IMR-90 (cell line): ENCODE results near the gene SIAH3. TPM values are rescaled to one million over a fixed set of nuclear protein-coding genes. Genes with fewer than 3 reads are reported as not detected.

Experiments used
- ATAC-seq: fragments of 200-7000 bp; cut with Tn5 transposase; 2 replicates; pipeline ENCODE4 v1.9.1; 2020; ENCODE audit warnings: low read depth, mild to moderate bottlenecking, moderate library complexity
- BruUV-seq: library from RNA; stranded (reverse); fragments of 400-500 nt; replicated peaks from 2 replicates; lab custom pipeline; 2021; lab: Mats Ljungman, UMichigan
- CTCF ChIA-PET: fragments of 300-600 bp; formaldehyde crosslinking; extraction: SDS; loops from one replicate; lab custom pipeline; 2021; ENCODE audit warnings: antibody characterized with exemption; lab: Yijun Ruan, JAX
- POLR2A ChIA-PET: fragments of 300-600 bp; sonication (Branson Sonifier 250); formaldehyde crosslinking; loops from one replicate; lab custom pipeline; 2022; ENCODE audit warnings: antibody characterized with exemption; ENCODE audit not compliant: unreplicated experiment; lab: Charles Lee
- DNase-seq: peaks from one replicate; pipeline ENCODE4 v3.0.0; 2013
- H2AFZ ChIP-seq: replicated peaks from 2 replicates; pipeline ENCODE3; 2013; ENCODE audit warnings: low read length, mild to moderate bottlenecking; ENCODE audit not compliant: poor library complexity
- H2AK5ac ChIP-seq: 2 replicates; pipeline ENCODE4 v1.6.1; 2013; ENCODE audit warnings: low read depth, low read length, inconsistent platforms
- H2AK9ac ChIP-seq: replicated peaks from 2 replicates; pipeline ENCODE3; 2013; ENCODE audit warnings: mild to moderate bottlenecking, low read depth, low read length, moderate library complexity; ENCODE audit not compliant: poor library complexity
- H2BK120ac ChIP-seq: 2 replicates; pipeline ENCODE4 v1.6.1; 2013; ENCODE audit warnings: low read depth, low read length, inconsistent platforms
- H2BK15ac ChIP-seq: 3 replicates; pipeline ENCODE4 v1.6.1; 2013; ENCODE audit warnings: low read depth, low read length, inconsistent platforms
- H2BK20ac ChIP-seq: 2 replicates; pipeline ENCODE4 v1.6.1; 2013; ENCODE audit warnings: low read depth, mild to moderate bottlenecking, inconsistent platforms, low read length, moderate library complexity
- H2BK5ac ChIP-seq: 2 replicates; pipeline ENCODE4 v1.6.1; 2013; ENCODE audit warnings: mild to moderate bottlenecking, low read depth, low read length, inconsistent platforms; ENCODE audit not compliant: poor library complexity, severe bottlenecking
- H3K14ac ChIP-seq: replicated peaks from 2 replicates; pipeline ENCODE4 v1.6.1; 2013; ENCODE audit warnings: low read depth, low read length, inconsistent platforms
- H3K18ac ChIP-seq: 2 replicates; pipeline ENCODE4 v1.6.1; 2013; ENCODE audit warnings: low read depth, low read length, control low read depth
- H3K23ac ChIP-seq: 2 replicates; pipeline ENCODE4 v1.6.1; 2013; ENCODE audit warnings: low read depth, low read length, inconsistent platforms
- H3K27ac ChIP-seq: 2 replicates; pipeline ENCODE4 v1.5.1; 2013; ENCODE audit warnings: mild to moderate bottlenecking, control low read depth, low read length; ENCODE audit not compliant: insufficient read depth
- H3K27me3 ChIP-seq: 2 replicates; pipeline ENCODE4 v1.6.1; 2013; ENCODE audit warnings: low read length; ENCODE audit not compliant: control insufficient read depth, insufficient read depth
- H3K36me3 ChIP-seq: 2 replicates; pipeline ENCODE4 v1.6.1; 2013; ENCODE audit warnings: low read length, mixed read lengths; ENCODE audit not compliant: control insufficient read depth, insufficient read depth
- H3K4ac ChIP-seq: 2 replicates; pipeline ENCODE4 v1.6.1; 2013; ENCODE audit warnings: low read depth, low read length, inconsistent platforms
- H3K4me1 ChIP-seq: 2 replicates; pipeline ENCODE4 v1.6.1; 2013; ENCODE audit warnings: low read length, mixed read lengths; ENCODE audit not compliant: control insufficient read depth, insufficient read depth
- H3K4me2 ChIP-seq: 2 replicates; pipeline ENCODE4 v1.6.1; 2013; ENCODE audit warnings: low read depth, mild to moderate bottlenecking, control low read depth, low read length, moderate library complexity
- H3K4me3 ChIP-seq: 2 replicates; pipeline ENCODE4 v1.5.1; 2013; ENCODE audit warnings: low read depth, mild to moderate bottlenecking, control low read depth, low read length, moderate library complexity; ENCODE audit not compliant: insufficient read depth
- H3K56ac ChIP-seq: 2 replicates; pipeline ENCODE4 v1.6.1; 2013; ENCODE audit warnings: low read length, inconsistent platforms; ENCODE audit not compliant: insufficient read depth; ENCODE audit errors: extremely low read depth
- H3K79me1 ChIP-seq, 2 experiments: 2 replicates each; pipeline ENCODE4 v1.6.1; 2013; ENCODE audit warnings: low read length in 2 of 2, inconsistent platforms in 1 of 2, low read depth in 1 of 2
- H3K9ac ChIP-seq: 2 replicates; pipeline ENCODE4 v1.6.1; 2013; ENCODE audit warnings: low read depth, low read length, control low read depth
- H3K9me1 ChIP-seq: 2 replicates; pipeline ENCODE4 v1.6.1; 2013; ENCODE audit warnings: low read length, inconsistent platforms; ENCODE audit not compliant: insufficient read depth
- H3K9me3 ChIP-seq: 2 replicates; pipeline ENCODE4 v1.6.1; 2013; ENCODE audit warnings: low read length; ENCODE audit not compliant: control insufficient read depth, insufficient read depth
- H4K20me1 ChIP-seq: 2 replicates; pipeline ENCODE4 v1.6.1; 2013; ENCODE audit warnings: low read length, inconsistent platforms; ENCODE audit not compliant: insufficient read depth
- H4K5ac ChIP-seq: 2 replicates; pipeline ENCODE4 v1.6.1; 2013; ENCODE audit warnings: mild to moderate bottlenecking, low read depth, low read length, control low read depth
- H4K8ac ChIP-seq, 2 experiments: 2 replicates each; pipeline ENCODE4 v1.6.1; 2013; ENCODE audit warnings: low read depth in 2 of 2, low read length in 2 of 2, control low read depth in 1 of 2, inconsistent platforms in 1 of 2
- H4K91ac ChIP-seq: 2 replicates; pipeline ENCODE4 v1.6.1; 2013; ENCODE audit warnings: low read depth, low read length, inconsistent platforms; ENCODE audit not compliant: insufficient read depth
- BHLHE40 ChIP-seq: fragments of 150-350 bp; IDR thresholded peaks from 2 replicates; pipeline ENCODE4 v1.6.1; 2016; ENCODE audit warnings: mild to moderate bottlenecking, low read depth, low read length
- CEBPB ChIP-seq: IDR thresholded peaks from 2 replicates; pipeline ENCODE4 v1.6.1; 2012; ENCODE audit warnings: low read depth, low read length, improper control_type of control experiment
- CHD1 ChIP-seq: IDR thresholded peaks from 2 replicates; pipeline ENCODE4 v1.6.1; 2012; ENCODE audit warnings: low read depth, low read length, improper control_type of control experiment
- CTCF ChIP-seq: conservative IDR thresholded peaks from 2 replicates; pipeline ENCODE4 v1.5.1; 2012; ENCODE audit warnings: mild to moderate bottlenecking, low read depth, low read length, improper control_type of control experiment
- ELK1 ChIP-seq: fragments of 150-350 bp; IDR thresholded peaks from 2 replicates; pipeline ENCODE4 v1.6.1; 2016; ENCODE audit warnings: low read depth, mild to moderate bottlenecking, low read length, moderate library complexity, borderline replicate concordance
- FOS ChIP-seq: fragments of 150-350 bp; IDR thresholded peaks from 2 replicates; pipeline ENCODE4 v1.6.1; 2016; ENCODE audit warnings: low read depth, low read length
- MAFK ChIP-seq: IDR thresholded peaks from 2 replicates; pipeline ENCODE4 v1.6.1; 2012; ENCODE audit warnings: low read depth, low read length, improper control_type of control experiment
- MAZ ChIP-seq: IDR thresholded peaks from 2 replicates; pipeline ENCODE4 v1.6.1; 2012; ENCODE audit warnings: low read depth, mild to moderate bottlenecking, low read length, improper control_type of control experiment, moderate library complexity, borderline replicate concordance
- MXI1 ChIP-seq: IDR thresholded peaks from 2 replicates; pipeline ENCODE4 v1.6.1; 2012; ENCODE audit warnings: low read depth, mild to moderate bottlenecking, low read length, moderate library complexity, borderline replicate concordance
- NFE2L2 ChIP-seq: fragments of 150-350 bp; IDR thresholded peaks from 2 replicates; pipeline ENCODE4 v1.6.1; 2016; ENCODE audit warnings: low read depth, mild to moderate bottlenecking, low read length
- POLR2A ChIP-seq: IDR thresholded peaks from 2 replicates; pipeline ENCODE4 v1.6.1; 2012; ENCODE audit warnings: mild to moderate bottlenecking, low read depth, low read length
- RAD21 ChIP-seq: IDR thresholded peaks from 2 replicates; pipeline ENCODE4 v1.6.1; 2012; ENCODE audit warnings: low read length, improper control_type of control experiment
- RCOR1 ChIP-seq: IDR thresholded peaks from 2 replicates; pipeline ENCODE4 v1.6.1; 2012; ENCODE audit warnings: mild to moderate bottlenecking, low read length, improper control_type of control experiment; ENCODE audit not compliant: insufficient replicate concordance
- RFX5 ChIP-seq: IDR thresholded peaks from 2 replicates; pipeline ENCODE4 v1.8.0; 2012; ENCODE audit warnings: low read depth, mild to moderate bottlenecking, low read length, moderate library complexity
- SMC3 ChIP-seq: fragments of 150-350 bp; IDR thresholded peaks from 2 replicates; pipeline ENCODE4 v1.6.1; 2016; ENCODE audit warnings: low read depth, mild to moderate bottlenecking, antibody characterized with exemption, low read length, moderate library complexity
- USF2 ChIP-seq: fragments of 150-350 bp; IDR thresholded peaks from 2 replicates; pipeline ENCODE4 v1.6.1; 2017; ENCODE audit warnings: mild to moderate bottlenecking, antibody characterized with exemption, low read length, low read depth
- dilution Hi-C: fragments of 300-500 bp; cut with HindIII; formaldehyde crosslinking; loops from one replicate; pipeline ENCODE4 v1.14.3; 2018; ENCODE audit warnings: low sequenced_read_pairs; ENCODE audit not compliant: unreplicated experiment
- in situ Hi-C: fragments of 300-500 bp; cut with MboI; formaldehyde crosslinking; loops from 3 replicates; pipeline ENCODE4 v1.14.3; 2019; ENCODE audit warnings: low sequenced_read_pairs, inconsistent platforms, mixed read lengths
- intact Hi-C: fragments of 100-400 bp; cut with micrococcal nuclease; formaldehyde crosslinking; loops from 2 replicates; pipeline ENCODE4 v1.10.0; 2022
- polyA plus RNA-seq, 3 experiments: library from polyadenylated mRNA; depleted of rRNA; stranded (reverse); fragments of >200 nt; gene quantifications; 2 replicates each; pipeline ENCODE4 v1.2.3, GENCODE V29; 2012; ENCODE audit warnings: low replicate concordance in 1 of 3
- total RNA-seq: library from RNA; depleted of rRNA; stranded (reverse); fragments of >200 nt; gene quantifications from 2 replicates; pipeline ENCODE4 v1.2.3, GENCODE V29; 2012

The SIAH3 gene
- total and polyA plus RNA-seq, 2 of the 4 experiments (the other 2 are of a cell fraction): under 0.01 TPM; not detected in 1

GRCh38 chr13:45861322-45861721 lies 9.8 kb upstream of the SIAH3 start:
- H3K4me2 ChIP-seq: no peak overlapping the region
- H2BK15ac ChIP-seq: no peak overlapping the region
- POLR2A ChIA-PET: no interaction called here

More at GRCh38 chr13:45861322-45861721, 9.8 kb upstream of the SIAH3 start:
- Histone ChIP-seq H3K18ac (no peak overlapping the region), H3K9ac (no peak overlapping the region), H3K36me3 (no peaks in the 10 kb centered on the region), H2AK9ac (no peak overlapping the region), H3K14ac (no peak overlapping the region), H3K4me3 (no peak overlapping the region), H3K23ac (no peak overlapping the region), H4K5ac (no peak overlapping the region), H2AK5ac (no peak overlapping the region), H3K9me1 (no peaks in the 10 kb centered on the region), H4K91ac (no peak overlapping the region), H4K20me1 (no peaks in the 10 kb centered on the region), H3K79me1 (no peaks in the 10 kb centered on the region), H4K8ac (no peak overlapping the region), H2AFZ (no peak overlapping the region), H2BK120ac (no peak overlapping the region), H2BK5ac (no peak overlapping the region), H2BK20ac (no peak overlapping the region), H3K27ac (no peak overlapping the region), H3K27me3 (peaks cover 3% of the 10 kb centered on the region), H3K56ac (no peak overlapping the region), H3K4me1 (no peaks in the 10 kb centered on the region), H3K9me3 (no peaks in the 10 kb centered on the region), H3K4ac (no peak overlapping the region)
- no TSS peak for BruUV-seq
- dilution Hi-C loops (no loop called here), in situ Hi-C loops (no loop called here), intact Hi-C loops (no loop called here)
- no peak for TF ChIP-seq CEBPB
- TF ChIP-seq ELK1: no peak
- no peak for TF ChIP-seq SMC3
- no peak for TF ChIP-seq CTCF
- TF ChIP-seq NFE2L2: no peak
- TF ChIP-seq MAZ: no peak
- TF ChIP-seq MXI1: no peak
- TF ChIP-seq RFX5: no peak
- no peak for TF ChIP-seq FOS
- TF ChIP-seq CHD1: no peak
- TF ChIP-seq RCOR1: no peak
- no peak for TF ChIP-seq BHLHE40
- TF ChIP-seq POLR2A: no peak
- TF ChIP-seq RAD21: no peak
- TF ChIP-seq USF2: no peak
- no peak for TF ChIP-seq MAFK
- DNase-seq: peak; percentile 18
- no peak for ATAC-seq
- CTCF ChIA-PET: no interaction called here
